ENCODE results near the gene RAD9A.

The RAD9A gene

DNA sequence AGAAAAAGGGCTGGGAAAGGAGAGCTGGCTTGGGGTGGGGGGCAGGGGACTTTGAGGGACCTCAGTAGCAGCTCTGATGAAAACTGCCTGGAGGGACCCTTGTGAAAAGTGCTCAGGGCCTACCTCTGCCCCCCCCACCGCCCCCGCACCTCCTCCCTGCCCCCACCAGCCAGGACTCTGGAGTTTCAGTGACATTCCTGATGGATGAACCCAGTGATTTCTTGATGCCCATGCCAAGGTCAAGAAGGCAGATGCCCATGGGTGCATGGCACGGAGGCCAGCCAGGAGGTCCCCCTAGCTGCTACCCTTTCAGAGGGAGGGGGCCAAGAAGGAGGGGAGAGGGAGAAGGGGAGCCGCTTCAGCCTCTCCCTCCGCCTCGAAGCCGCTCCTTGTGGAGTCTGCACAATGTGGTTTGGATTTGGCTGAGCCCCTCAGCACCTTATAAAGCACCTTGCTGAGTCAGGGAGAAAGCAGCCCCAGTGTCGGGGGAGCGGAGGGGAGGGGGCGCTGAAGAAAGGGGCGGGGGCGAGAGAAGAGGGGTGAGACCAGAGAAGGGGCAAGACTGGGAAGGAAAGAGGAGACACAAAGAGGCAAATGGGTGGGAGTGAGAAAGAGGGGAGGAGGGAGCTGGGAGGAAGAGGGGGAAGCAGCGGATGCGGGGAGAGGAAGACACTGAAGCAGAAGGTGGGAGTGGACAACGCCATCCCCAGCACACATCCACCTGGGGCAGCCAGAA, 16.3 kb upstream of the RAD9A start:
- no peak for DNase-seq

DNA sequence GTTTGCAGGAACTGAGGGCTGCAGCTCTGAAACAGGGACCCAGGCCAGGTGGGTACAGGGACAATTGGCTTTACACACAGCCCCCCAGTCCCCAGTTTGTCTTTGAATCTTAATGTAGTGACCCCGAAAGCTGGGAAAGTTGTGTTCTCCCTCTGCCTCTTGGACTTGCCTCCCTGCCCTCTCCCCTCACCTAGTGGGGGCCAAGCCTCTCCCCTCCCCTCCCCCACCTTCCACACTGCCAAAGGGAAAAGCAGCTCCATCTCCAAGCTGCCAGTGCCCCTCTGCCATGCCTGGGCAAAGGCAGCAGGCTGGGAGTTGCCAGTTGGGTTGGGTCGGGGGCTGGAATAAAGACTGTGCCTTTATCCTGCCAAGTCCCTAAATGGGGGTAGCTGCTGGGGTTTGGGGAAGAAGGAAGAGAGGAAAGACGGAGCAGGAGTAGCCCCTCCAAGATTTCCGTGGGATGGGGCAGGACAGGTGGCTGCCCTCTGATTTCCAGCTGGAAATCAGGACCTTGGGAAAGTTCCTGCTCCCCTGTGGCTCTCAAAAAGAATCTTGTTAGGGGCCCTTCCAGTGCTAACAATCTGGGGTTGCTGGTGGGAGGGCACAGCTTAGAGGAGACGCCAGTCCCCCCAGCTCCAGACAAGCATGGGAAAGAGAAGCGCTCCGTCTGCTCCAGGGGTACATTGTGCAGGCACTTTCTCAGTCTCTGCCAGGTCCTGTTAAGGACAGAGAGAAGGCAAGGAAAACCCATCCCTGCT, 15.5 kb upstream of the RAD9A start:
- DNase-seq = no peak

DNA sequence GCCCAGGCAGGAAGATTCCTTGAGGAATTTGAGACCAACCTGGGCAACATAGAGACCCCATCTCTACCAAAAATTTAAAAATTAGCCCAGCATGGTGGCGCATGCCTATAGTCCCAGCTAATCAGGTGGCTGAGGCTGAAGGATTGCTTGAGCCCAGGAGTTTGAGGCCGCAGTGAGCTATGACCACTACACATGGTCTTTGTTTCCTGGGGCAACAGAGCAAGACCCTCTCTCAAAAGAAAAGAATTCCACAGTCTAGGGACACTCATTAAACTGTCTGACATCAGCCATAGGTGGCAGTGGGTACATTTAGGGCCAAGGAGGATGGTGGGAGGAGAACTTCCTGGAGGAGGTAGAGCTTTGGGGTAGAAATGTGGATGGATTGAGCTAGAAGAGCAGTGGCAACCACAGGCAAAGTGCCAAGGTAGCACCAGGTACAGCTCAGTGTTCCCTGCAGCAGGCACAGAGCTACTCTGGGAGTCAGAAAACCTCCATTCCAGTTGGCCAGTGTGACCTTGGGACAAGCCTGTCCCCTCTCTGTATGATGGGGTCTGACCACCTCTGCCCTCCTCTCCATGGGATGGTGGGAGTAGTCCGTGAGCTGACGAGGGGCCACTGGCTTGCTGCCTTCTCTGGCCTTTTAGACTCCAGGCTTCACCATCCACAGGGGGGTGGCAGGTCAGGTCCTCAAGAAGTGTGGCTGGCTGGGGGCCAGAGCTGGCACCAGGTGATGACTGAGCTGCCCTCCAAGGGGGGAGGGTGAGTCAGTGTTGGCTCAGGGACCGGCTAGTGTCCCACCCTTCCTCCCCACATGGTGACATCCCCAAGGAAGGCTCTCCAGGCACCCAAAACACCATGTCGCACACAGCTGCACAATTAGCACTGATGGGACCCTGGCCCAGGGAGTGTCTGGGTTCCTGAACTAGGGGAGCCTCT, 14.6 kb upstream of the RAD9A start:
- no peak for DNase-seq

DNA sequence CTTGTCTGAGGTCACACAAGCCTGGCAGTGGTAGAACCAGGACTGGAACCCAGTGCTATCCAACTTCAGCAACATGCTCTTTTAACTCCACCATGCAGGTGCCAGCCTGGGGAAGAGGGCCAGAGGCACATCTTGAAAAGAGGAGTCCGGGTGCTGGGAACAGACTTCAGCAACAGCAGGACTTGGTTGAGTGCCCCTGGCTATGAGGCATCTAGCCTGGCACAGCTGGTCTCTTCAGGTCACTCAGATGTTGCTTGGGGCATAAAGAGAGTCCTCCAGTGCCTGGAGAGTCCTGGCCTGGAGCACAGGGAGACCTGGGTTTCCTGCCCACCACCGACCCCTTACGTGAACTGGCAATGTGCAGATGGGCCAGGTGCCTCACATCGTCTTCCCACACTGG, 13.2 kb upstream of the RAD9A start:
- DNase-seq = no peak

DNA sequence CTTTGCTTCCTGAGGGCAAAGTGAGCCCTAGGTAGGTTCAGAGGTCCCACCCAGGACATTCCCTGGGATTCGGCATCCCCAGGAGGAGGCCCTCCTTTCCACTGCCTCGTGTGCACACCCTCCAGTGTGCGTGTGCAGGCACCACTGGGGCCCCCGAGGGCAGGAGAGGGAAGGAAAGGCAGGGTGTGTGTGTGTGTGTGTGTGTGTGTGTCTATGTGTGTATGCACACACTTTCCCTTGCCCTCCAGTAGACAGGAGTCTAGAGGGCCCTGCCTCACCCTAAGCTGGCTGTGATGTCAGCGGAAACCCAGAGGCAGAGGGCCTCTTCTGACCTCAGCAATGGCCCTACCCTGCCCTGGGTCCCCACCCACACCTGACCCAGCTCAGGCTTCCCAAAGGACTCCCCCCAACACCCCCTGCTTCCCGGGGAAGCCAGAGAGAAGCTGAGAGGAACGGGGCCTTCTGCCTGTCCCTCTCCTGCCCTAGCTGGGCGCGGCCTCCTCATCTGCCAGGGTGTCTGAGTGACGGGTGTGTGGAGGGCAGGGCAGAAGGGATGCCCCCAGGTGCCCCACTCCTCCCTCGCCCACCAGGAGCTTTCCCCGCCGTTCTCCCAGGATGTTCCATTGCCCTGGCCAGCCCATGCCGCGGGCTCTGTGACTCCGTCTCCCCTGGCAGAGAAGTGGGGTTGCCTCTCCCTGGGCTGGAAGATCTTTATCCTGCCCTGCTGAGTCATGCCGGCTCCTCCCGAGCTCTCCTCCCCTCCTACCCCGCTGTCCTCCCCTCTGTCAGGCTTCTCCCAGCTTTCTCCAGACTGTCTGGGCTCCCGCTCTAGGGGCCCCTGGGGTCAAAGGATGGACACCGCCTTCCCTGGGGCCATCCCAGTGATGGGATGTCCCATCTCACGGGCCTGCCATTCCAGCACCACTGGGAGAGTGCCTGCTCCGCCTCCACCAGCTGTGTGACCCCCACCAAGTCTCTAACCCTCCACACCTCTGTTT, 12.4 kb upstream of the RAD9A start:
- DNase-seq = no peak

DNA sequence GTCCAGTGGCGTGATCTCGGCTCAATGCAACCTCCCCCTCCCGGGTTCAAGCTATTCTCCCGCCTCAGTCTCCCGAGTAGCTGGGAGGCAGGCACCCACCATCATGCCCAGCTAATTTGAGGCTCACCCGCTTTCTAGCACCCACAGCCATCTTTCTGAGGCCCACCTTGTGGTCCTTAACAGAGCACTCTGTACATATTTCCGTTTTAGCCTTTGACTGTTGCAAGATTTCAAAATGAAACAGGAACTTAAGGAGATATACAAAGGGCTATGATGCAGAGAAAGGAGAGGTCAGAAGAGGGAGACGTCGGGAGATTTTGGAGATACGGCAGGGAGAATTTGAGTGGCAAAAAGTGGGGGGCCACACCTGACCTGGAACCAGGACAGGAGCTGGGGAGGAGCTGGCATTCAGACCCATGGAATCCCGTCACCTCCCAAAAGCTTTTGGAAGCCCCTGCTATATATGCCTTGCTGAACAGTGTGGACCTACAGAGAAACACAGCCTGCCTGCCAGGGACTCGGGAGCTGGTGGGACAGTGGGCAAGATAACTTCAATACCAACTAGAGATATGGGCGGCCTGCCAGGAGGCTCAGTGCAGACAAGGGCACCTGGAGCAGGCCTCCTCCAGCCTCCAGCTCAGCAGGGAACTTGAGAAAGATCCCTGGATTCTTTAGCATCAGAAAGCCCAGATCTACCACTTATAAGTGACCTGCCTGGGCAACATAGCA, 10.4 kb upstream of the RAD9A start:
- DNase-seq = no peak

DNA sequence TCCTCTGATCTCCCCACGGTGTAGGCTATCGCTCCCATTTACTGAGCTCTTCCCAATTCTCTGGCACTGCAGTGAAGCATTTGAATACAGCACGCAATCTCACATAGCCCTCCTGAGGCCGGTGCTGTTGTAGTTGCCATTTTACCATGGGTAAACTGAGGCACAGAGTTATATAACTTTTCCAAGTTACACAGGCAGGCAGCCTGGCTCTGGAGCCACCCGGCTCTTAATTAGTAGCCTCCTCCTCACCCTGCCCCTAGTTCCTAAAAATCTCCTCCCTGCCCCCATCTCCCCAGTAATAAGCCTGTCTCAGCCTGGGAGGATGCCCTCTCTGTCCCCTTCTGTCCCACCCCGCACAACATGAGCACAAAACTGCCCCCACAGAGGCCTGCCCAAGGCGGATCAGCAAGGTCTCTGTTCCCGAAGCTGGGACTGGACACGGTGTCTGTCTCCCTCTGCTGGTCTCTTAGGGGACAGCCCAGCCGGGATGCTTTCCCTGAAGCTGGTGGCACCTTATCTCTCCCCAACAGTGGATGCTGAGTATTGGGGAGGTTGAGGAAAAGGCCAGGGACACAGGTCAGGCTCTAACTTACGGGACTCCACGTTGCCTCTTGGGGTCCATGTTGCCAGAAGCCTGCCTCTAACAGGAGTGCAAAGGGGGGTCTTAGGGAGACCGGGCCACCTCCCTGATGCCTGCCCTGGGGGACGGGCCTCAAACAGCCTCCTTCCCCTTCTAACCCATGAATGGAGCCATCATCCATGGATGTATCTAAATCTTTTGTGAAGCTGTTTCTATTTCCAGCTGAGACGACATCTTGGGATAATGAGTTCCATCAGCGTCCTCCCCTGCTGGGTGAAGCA, 9.3 kb upstream of the RAD9A start:
- DNase-seq = no peak

DNA sequence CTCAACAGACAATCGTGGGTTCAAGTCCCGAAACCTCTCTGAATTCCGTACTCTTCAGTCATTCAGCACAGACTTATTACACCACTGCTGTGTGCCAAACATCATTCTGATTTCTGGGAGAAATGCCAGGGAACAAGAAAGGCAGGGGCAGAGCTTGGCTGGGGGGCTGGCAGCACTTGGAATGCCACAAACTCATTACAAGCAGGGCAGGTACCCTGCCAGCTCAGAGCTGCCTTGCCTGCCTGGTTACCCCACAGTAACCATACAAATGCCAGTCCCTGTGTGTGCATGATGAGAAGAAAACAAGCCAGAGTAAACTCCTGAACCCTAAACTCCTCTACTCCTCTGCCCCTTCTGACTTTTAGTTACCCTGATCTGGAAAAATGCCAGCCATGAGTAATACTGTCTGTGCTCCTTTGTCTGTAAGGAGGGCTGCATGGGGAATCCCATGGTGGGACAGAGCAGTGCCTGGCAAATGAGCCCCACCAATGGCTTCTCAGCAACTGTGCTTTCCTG, 6.9 kb upstream of the RAD9A start:
- no peak for DNase-seq

DNA sequence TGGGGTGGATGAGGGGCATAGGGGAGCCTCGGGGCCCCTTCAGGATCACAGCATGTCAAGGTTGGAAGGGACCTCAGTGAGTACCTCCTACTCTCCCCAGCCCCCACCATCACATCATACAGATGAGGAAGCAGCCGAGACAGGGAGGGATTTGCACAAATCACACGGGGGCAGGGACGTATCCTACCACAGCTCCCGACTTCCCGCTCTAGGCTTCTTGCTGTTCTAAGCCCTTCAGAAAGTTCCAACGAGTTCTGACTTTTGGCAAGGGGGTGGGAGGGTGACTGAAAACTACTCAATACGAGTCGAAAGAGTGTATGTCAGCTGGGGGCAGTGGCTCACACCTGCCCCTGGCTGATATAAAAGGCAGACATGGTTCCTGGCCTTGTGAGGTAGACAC, 4.7 kb upstream of the RAD9A start:
- no peak for DNase-seq

DNA sequence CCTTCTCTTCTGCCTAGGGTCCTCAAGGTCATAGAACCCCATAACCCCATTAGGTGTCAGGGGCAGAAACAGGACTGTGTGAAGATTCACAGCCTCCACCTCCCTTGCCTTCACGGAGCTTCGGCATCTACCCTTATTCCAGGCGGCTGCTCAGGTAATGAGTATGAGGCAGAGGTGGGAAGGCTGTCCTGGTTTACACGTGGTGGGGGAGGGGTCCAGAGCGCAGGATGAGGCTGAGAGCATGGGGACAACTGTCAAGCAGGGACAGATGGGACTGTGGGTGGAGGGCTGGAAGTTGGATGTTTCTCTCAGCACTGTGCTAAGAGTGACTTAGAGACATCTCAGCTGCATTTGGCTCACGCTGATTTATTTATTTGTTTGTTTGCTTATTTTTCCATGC, 4.3 kb upstream of the RAD9A start:
- DNase-seq = no peak

DNA sequence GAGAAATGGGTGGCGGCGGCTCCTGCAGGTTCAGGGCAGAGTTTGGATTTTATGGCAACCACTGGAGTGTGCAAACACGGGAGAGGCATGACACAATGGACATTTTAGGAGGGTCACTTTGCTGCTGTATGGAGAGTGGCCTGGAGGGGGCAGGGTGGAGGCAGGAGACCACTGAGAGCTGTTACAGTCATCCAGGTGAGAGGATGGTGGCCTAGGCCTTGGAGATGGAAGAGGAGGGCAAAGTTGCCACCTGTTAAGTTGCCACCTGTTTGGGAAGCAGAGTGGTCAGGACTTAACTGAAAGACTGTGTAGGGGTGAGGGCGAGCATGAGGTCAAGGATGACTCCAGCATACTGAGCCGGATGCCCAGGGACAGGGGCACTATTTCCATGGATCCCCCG, 2.3 kb upstream of the RAD9A start:
- no peak for DNase-seq

DNA sequence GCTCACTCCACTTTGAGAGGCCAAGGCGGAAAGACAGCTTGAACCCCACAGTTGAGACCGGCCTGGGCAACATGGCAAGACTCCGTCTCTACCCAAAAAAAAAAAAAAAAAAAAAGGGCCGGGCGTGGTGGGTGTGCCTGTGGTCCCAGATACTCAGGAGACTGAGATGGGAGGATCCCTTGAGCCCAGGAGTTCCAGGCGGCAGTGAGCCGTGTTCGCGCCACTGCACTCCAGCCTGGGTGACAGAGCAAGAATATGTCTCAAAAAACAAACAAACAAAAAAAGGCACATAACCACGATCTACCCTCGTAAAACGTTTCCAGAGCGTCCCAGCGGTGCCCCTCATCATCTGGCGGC, 861 bp upstream of the RAD9A start:
- no peak for DNase-seq

DNA sequence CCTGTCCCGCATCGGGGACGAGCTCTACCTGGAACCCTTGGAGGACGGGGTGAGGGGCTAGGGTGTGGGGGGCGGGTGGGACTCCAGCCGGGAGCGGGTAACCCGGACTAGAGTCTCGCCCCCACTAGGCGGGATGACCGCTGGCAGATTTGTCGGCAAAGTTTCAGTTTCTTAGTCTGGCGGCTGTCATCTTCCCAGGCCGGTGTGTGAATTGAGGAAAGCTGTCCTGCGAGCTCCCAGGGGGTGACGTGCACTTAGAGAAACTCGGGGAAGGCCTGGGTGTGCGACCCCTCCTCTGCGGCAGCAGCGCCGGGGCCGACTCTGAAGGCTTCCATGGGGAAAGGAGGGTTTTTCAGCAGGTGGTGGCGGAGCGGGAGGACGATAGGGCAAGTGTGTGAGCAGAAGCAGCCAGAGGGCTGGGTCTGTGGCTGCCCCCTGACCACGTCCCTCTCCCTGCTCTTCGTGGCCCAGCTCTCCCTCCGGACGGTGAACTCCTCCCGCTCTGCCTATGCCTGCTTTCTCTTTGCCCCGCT, 463 bp downstream of the RAD9A start:
- DNase-seq = no peak

DNA sequence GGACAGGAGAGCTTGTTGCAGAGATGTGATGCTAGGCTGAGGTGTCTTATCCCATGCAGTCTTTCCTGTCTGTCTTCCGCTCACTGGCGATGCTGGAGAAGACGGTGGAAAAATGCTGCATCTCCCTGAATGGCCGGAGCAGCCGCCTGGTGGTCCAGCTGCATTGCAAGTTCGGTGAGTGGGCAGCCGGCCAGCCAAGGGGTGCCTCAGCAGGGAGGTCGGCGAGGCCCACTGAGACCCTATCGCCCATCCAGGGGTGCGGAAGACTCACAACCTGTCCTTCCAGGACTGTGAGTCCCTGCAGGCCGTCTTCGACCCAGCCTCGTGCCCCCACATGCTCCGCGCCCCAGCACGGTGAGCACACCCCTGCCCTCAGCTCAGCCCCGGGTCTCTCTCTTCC, 1.7 kb downstream of the RAD9A start:
- DNase-seq = no peak

DNA sequence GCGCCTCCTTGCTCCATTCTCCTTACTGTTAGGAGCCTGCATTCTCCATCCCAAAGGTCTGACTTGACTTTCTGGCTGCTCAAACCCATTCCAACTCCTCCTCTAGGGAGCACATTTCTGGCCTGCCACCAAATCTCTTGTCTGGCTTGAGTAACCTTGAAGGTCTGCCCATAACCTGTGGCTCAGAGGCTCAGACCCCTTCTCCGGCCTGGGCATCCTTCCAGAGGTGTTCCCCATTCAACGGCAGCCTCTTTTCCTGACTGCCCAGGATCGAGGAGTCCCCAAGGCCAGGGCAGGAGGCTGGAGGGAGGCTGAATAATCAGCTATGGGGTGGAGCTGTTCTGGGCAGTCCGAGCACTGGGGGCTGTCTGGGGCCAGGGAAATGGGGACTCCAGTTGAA, 2.2 kb downstream of the RAD9A start:
- no peak for DNase-seq

DNA sequence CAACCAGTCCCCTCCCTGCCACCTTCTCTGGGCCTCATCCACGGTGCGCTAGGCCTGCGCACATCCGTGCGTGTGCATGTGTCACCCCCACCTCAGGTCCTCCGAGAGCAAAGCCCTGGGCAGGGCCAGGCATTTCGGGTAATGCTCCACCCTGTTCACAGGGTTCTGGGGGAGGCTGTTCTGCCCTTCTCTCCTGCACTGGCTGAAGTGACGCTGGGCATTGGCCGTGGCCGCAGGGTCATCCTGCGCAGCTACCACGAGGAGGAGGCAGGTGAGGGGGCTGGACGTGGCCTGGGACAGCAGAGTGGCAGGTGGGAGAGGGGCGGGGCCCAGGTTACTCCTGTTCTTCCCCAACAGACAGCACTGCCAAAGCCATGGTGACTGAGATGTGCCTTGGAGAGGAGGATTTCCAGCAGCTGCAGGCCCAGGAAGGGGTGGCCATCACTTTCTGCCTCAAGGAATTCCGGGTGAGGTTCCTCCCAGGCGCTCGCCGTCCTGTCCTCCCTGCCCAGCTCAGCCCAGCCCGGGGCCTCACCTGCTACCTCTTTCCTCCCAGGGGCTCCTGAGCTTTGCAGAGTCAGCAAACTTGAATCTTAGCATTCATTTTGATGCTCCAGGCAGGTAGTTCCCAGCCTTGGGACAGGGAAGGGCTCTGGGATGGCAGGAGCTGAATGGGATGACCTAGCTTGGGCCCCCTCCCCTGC, 3.9 kb downstream of the RAD9A start:
- DNase-seq = no peak

DNA sequence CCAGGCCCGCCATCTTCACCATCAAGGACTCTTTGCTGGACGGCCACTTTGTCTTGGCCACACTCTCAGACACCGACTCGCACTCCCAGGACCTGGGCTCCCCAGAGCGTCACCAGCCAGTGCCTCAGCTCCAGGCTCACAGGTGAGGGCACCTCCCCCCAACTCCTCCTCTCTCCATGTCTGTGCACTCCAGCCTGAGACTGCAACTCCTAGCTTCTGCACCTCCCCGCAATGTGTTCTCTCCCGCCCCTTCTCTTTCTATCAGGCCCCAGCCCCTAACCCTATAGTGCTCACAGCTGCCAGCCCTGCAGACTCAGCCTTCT, 4.4 kb downstream of the RAD9A start:
- DNase-seq = no peak

DNA sequence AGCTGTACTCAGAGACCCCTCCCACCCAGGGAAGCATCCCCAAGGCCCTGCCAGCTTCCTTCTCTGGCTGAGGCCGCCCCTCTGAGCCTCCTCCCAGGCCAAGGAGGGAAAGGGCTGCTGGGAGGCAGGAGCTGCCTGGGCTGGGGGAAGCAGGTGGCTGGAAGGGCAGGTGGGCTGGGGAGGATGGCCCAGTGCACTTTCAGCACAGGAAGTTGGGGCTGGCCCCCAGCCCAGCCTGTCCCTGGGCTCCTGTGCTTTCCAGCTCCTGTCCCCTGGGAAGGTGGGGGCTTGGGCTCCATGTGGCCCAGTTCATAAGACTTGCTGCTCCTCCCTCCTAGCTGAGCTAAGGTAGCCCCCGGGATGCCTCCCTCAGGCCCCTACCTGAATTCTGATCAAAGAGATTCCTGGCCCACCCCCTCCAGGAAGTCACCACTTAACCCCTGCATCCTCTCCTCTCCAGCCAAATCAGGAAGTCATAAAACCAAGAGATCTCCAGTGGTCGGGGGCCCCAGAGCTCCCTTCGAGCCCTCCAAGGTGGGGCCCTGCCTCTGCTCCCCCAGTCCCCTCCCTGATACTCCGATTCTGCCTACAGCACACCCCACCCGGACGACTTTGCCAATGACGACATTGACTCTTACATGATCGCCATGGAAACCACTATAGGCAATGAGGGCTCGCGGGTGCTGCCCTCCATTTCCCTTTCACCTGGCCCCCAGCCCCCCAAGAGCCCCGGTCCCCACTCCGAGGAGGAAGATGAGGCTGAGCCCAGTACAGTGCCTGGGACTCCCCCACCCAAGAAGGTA, 5.0 kb downstream of the RAD9A start:
- no peak for DNase-seq

DNA sequence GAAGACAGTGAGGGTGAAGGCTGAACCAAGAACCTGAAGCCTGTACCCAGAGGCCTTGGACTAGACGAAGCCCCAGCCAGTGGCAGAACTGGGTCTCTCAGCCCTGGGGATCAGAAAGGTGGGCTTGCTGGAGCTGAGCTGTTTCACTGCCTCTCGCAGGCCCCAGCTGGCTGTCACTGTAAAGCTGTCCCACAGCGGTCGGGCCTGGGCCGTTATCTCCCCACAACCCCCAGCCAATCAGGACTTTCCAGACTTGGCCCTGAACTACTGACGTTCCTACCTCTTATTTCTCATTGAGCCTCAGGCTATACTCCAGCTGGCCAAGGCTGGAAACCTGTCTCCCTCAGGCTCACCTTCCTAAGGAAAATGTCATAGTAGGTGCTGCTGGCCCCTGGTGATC, 5.8 kb downstream of the RAD9A start:
- no peak for DNase-seq
